MM.1S (cell line): Measurements from ENCODE around the gene LIPG.

Experiments
- EZH2 ChIP-seq: fragments of 300-600 bp; sonication (generic); optimal IDR thresholded peaks from 2 replicates; pipeline ENCODE3; 2017; ENCODE audit warnings: low read depth, mild to moderate bottlenecking, antibody characterized with exemption, low read length, mixed read lengths
- TF ChIP-seq, protein P1 (sequence below): fragments of 300-600 bp; sonication (generic); IDR thresholded peaks from 2 replicates; pipeline ENCODE4 v1.5.1; 2016; ENCODE audit warnings: antibody characterized with exemption, low read length, mixed read lengths

DNA sequence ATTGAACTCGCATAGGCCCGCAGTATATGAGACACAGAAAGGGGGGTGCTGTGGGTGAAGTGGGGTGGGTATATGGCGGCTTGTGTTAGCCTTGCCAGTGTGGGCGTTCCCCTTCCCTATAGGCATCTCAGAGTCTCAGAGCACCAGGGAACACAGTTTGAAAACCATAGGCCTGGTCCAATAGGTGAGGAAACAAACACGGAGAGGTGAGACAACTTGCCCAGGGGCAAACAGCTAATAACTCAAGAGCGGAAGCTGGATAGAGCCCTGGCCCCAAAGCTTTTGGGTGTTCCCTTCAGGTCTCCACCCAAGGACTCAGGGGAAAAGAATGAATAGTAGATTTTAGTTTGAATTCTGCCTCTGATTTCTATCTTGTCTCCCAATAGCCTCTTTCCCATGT is 7.9 kb downstream of the LIPG start:
- TF ChIP-seq, protein P1, sequence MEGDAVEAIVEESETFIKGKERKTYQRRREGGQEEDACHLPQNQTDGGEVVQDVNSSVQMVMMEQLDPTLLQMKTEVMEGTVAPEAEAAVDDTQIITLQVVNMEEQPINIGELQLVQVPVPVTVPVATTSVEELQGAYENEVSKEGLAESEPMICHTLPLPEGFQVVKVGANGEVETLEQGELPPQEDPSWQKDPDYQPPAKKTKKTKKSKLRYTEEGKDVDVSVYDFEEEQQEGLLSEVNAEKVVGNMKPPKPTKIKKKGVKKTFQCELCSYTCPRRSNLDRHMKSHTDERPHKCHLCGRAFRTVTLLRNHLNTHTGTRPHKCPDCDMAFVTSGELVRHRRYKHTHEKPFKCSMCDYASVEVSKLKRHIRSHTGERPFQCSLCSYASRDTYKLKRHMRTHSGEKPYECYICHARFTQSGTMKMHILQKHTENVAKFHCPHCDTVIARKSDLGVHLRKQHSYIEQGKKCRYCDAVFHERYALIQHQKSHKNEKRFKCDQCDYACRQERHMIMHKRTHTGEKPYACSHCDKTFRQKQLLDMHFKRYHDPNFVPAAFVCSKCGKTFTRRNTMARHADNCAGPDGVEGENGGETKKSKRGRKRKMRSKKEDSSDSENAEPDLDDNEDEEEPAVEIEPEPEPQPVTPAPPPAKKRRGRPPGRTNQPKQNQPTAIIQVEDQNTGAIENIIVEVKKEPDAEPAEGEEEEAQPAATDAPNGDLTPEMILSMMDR, result no peak
- no peak for TF ChIP-seq EZH2
